HepG2 (cell line): Measurements from ENCODE around the gene CARMIL1. TPM values are rescaled to one million over a fixed set of nuclear protein-coding genes. Genes with fewer than 3 reads are reported as not detected.

Experiments
- ATAC-seq: fragments of 200-7000 bp; cut with Tn5 transposase; 3 replicates; pipeline ENCODE4 v1.9.1; 2020; ENCODE audit warnings: mild to moderate bottlenecking, moderate library complexity
- BruUV-seq: library from RNA; stranded (reverse); fragments of 400-500 nt; replicated peaks from 2 replicates; lab custom pipeline; 2021; lab: Mats Ljungman, UMichigan
- CTCF ChIA-PET: fragments of 300-600 bp; formaldehyde crosslinking; extraction: SDS; loops from one replicate; lab custom pipeline; 2021; ENCODE audit warnings: low total read pairs, inconsistent platforms, low intra/inter-chr PET ratio; lab: Yijun Ruan, JAX
- POLR2A ChIA-PET: fragments of 350-600 bp; sonication (Branson Sonifier 250); formaldehyde crosslinking; loops from one replicate; lab custom pipeline; 2020; ENCODE audit warnings: antibody characterized with exemption, inconsistent platforms; lab: Yijun Ruan, JAX
- DNase-seq: peaks from one replicate; pipeline ENCODE4 v3.0.0-alpha.2; 2015; ENCODE audit warnings: low spot score
- FAIRE-seq: peaks from 3 replicates; lab custom pipeline; 2011; peaks lifted over from hg19 to GRCh38; lab: Jason Lieb, UNC
- H2AFZ ChIP-seq: one replicate; pipeline ENCODE4 v1.6.1; 2011; ENCODE audit warnings: low read length, inconsistent platforms
- H3K27ac ChIP-seq: fragments of 300-600 bp; 3 replicates; pipeline ENCODE4 v1.8.0; 2011; ENCODE audit warnings: mixed run types, mild to moderate bottlenecking, mixed read lengths, low read length, inconsistent platforms; ENCODE audit not compliant: insufficient read depth; ENCODE audit errors: extremely low read length
- H3K27me3 ChIP-seq, 2 experiments: fragments of 200-600 bp in 1 of 2; 2 replicates in 1 of 2; 3 replicates in 1 of 2; pipeline versions ENCODE4 v1.6.0 to v1.8.0; 2011; ENCODE audit warnings: low read length in 2 of 2, mild to moderate bottlenecking in 2 of 2, moderate library complexity in 2 of 2, inconsistent platforms in 1 of 2; ENCODE audit not compliant: insufficient read depth in 2 of 2, control insufficient read depth in 1 of 2
- H3K36me3 ChIP-seq, 2 experiments: fragments of 200-600 bp in 1 of 2; replicated peaks in 1 of 2; 2 replicates in 1 of 2; 3 replicates in 1 of 2; pipeline versions ENCODE4 v1.5.1 to v1.8.0; 2011; ENCODE audit warnings: low read length in 2 of 2, inconsistent platforms in 1 of 2; ENCODE audit not compliant: insufficient read depth in 2 of 2, control insufficient read depth in 1 of 2
- H3K4me1 ChIP-seq: 2 replicates; pipeline ENCODE4 v1.5.1; 2012; ENCODE audit warnings: low read length, inconsistent platforms; ENCODE audit not compliant: insufficient read depth
- H3K4me2 ChIP-seq: 2 replicates; pipeline ENCODE4 v1.6.0; 2011; ENCODE audit warnings: low read depth, low read length, inconsistent platforms
- H3K4me3 ChIP-seq, 3 experiments: fragments of 200-600 bp in 1 of 3; sonication (generic), shearing (Covaris generic) in 1 of 3; replicated peaks in 1 of 3; 2 replicates each; pipeline ENCODE4 v1.5.1; 2011 to 2016; ENCODE audit warnings: low read length in 3 of 3, inconsistent platforms in 2 of 3, low read depth in 2 of 3, mild to moderate bottlenecking in 2 of 3, control low read depth in 1 of 3, mixed read lengths in 1 of 3; ENCODE audit not compliant: insufficient read depth in 1 of 3
- H3K79me2 ChIP-seq: one replicate; pipeline ENCODE4 v1.6.1; 2011; ENCODE audit warnings: low read length, inconsistent platforms; ENCODE audit not compliant: insufficient read depth
- H3K9ac ChIP-seq: 2 replicates; pipeline ENCODE4 v1.6.0; 2011; ENCODE audit warnings: mild to moderate bottlenecking, low read depth, low read length, inconsistent platforms; ENCODE audit not compliant: insufficient read depth
- H3K9me3 ChIP-seq: 2 replicates; pipeline ENCODE4 v1.5.1; 2012; ENCODE audit warnings: mild to moderate bottlenecking, low read length
- H4K20me1 ChIP-seq: 2 replicates; pipeline ENCODE4 v1.6.0; 2011; ENCODE audit warnings: inconsistent platforms, mild to moderate bottlenecking, low read length, moderate library complexity; ENCODE audit not compliant: insufficient read depth
- ASH2L ChIP-seq: fragments of 300-600, 200-600 bp; sonication (generic); IDR thresholded peaks from 2 replicates; pipeline ENCODE4 v1.7.0; 2017; ENCODE audit warnings: low read depth, mild to moderate bottlenecking, moderate library complexity, mixed read lengths, low read length; ENCODE audit not compliant: insufficient read length
- ETV6 ChIP-seq: sonication (generic); formaldehyde crosslinking; conservative IDR thresholded peaks from 2 replicates; pipeline ENCODE4 v1.4.0; 2020; ENCODE audit warnings: missing genetic modification reagents
- EZH2 ChIP-seq: conservative IDR thresholded peaks from 2 replicates; pipeline ENCODE4 v1.6.1; 2012; ENCODE audit warnings: mild to moderate bottlenecking, low read depth, low read length, moderate library complexity
- KLF9 ChIP-seq: IDR thresholded peaks from 2 replicates; pipeline ENCODE4 v1.6.1; 2016; ENCODE audit warnings: low read depth
- MAFF ChIP-seq: IDR thresholded peaks from 2 replicates; pipeline ENCODE4 v1.6.1; 2011; ENCODE audit warnings: low read depth, low read length, improper control_type of control experiment
- MEIS1 ChIP-seq: sonication (generic); formaldehyde crosslinking; IDR thresholded peaks from 2 replicates; pipeline ENCODE4 v1.9.0; 2021; ENCODE audit warnings: mild to moderate bottlenecking, missing genetic modification reagents, moderate library complexity, borderline replicate concordance
- TEAD2 ChIP-seq: sonication (generic); formaldehyde crosslinking; IDR thresholded peaks from 2 replicates; pipeline ENCODE4 v1.9.0; 2021; ENCODE audit warnings: missing genetic modification reagents
- TOE1 ChIP-seq: sonication (generic); formaldehyde crosslinking; IDR thresholded peaks from 2 replicates; pipeline ENCODE4 v1.4.0; 2020; ENCODE audit warnings: mild to moderate bottlenecking, missing genetic modification reagents
- TP53 ChIP-seq: sonication (generic); formaldehyde crosslinking; conservative IDR thresholded peaks from 2 replicates; pipeline ENCODE4 v1.4.0; 2020; ENCODE audit warnings: missing genetic modification reagents
- ZNF572 ChIP-seq: sonication (generic); formaldehyde crosslinking; IDR thresholded peaks from 2 replicates; pipeline ENCODE4 v1.5.1; 2020; ENCODE audit warnings: mild to moderate bottlenecking, missing genetic modification reagents
- WGBS: methylation state at CpG from one replicate; pipeline ENCODE4 v1.1.6; 2017; ENCODE audit warnings: low lambda C conversion rate; 5-methylcytosine and 5-hydroxymethylcytosine counted together
- in situ Hi-C: cut with HindIII; loops from 2 replicates; pipeline ENCODE4 v1.10.0; 2017; ENCODE audit warnings: low pct_unique_long_range_greater_than_20kb; ENCODE audit not compliant: extremely low pct_ligation_motif_present
- intact Hi-C: fragments of 100-400 bp; cut with micrococcal nuclease; formaldehyde crosslinking; loops from one replicate; pipeline ENCODE4 v1.10.0; 2022; ENCODE audit not compliant: unreplicated experiment
- polyA plus RNA-seq, 8 experiments: library from polyadenylated mRNA; depleted of rRNA in 3 of 8; stranded (reverse) in 7 of 8; unstranded in 1 of 8; fragments of >200 nt; fragmentation: Illumina TruSeq in 4 of 8; extraction: Trizol in 4 of 8; gene quantifications; 2 replicates each; pipeline versions ENCODE4 v1.2.1 to v1.2.3, GENCODE V29; 2011 to 2016; ENCODE audit warnings: low read depth in 4 of 8, missing spikeins in 1 of 8, mixed read lengths in 1 of 8; ENCODE audit not compliant: insufficient read depth in 1 of 8
- total RNA-seq, 5 experiments: library from RNA; depleted of rRNA; stranded (reverse); fragments of >200 nt; fragmentation: Illumina TruSeq; extraction: Trizol; gene quantifications; 2 replicates each; pipeline ENCODE4 v1.2.3, GENCODE V29; 2016; ENCODE audit warnings: low read depth in 1 of 5
- TF ChIP-seq, protein P1 (sequence below): sonication (generic); formaldehyde crosslinking; IDR thresholded peaks from 2 replicates; pipeline ENCODE4 v1.8.1; 2023; ENCODE audit warnings: mild to moderate bottlenecking, missing genetic modification reagents
- TF ChIP-seq, protein P2 (sequence below): conservative IDR thresholded peaks from 2 replicates; pipeline ENCODE4 v1.6.1; 2018; ENCODE audit warnings: missing genetic modification reagents
- TF ChIP-seq, protein P3 (sequence below): sonication (generic); formaldehyde crosslinking; IDR thresholded peaks from 2 replicates; pipeline ENCODE4 v1.4.0; 2020; ENCODE audit warnings: missing genetic modification reagents
- TF ChIP-seq, protein P4 (sequence below): IDR thresholded peaks from 2 replicates; pipeline ENCODE4 v1.6.1; 2012; ENCODE audit warnings: low read length, improper control_type of control experiment

The CARMIL1 gene
- total and polyA plus RNA-seq, 2 of the 13 experiments (the other 11 are each of a cell fraction or from before 2014, with no cell fraction given), result 1.8 to 2.6 TPM

DNA sequence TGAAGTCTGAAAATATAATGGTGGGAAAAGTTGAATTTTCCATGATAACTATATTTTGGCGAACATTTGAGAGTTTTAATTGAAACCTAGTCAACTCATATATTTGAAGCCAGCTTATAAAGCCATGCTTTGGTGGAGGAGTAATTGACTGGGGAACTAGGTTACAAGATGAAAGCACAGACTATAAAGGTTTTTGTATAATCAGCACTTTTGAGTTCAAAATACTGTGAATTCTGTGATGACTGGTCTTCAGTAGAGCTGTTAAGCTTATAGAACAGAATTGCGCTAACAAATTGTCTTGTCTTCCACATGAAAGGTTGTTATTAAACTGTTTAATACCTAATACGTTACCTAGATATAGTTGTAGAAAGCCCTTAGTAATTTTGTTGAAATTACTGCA lies 213.8 kb downstream of the CARMIL1 start (continued):
- TF ChIP-seq EZH2 (no peak), MAFF (peak; percentile 93), ETV6 (CRISPR knock-in tag) (no peak)

DNA sequence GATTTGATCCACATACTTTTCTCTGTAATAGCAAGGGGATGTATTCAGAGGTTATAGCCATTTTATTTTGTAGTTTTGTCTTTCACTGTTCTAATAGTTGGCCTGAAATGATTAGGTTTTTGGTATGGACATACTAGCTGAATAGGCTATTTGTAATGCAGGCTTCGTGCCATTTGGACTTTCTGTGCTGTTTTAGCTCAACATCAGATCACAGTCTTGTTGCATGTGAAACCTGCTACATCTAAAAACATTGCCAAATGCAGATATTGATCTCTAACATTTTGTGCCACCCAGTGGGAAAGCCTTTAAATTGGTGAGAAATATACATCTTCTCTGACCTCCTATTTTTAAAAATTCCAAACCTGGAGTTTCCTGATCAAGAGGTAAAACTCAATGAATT lies 215.3 kb downstream of the CARMIL1 start:
- H4K20me1 ChIP-seq, result no peaks in the 10 kb centered on the region
- H3K79me2 ChIP-seq, result no peaks in the 10 kb centered on the region
- no peak overlapping the region for H3K9ac ChIP-seq
- no peaks in the 10 kb centered on the region for H3K27me3 ChIP-seq
- H3K36me3 ChIP-seq, result no peaks in the 10 kb centered on the region
- H3K27ac ChIP-seq, result no peak overlapping the region
- no peak for FAIRE-seq
- no peak for ATAC-seq
- no peak overlapping the region for H3K4me2 ChIP-seq
- H2AFZ ChIP-seq, result no peak overlapping the region
- intact Hi-C loops (no loop called here), in situ Hi-C loops (loop anchor here (5.0 kb wide), 1 partner anchor 222 kb away; no protein-coding TSS in a partner anchor)
- no peak for DNase-seq
- H3K4me1 ChIP-seq, result no peaks in the 10 kb centered on the region
- no peaks in the 10 kb centered on the region for H3K9me3 ChIP-seq
- ChIA-PET POLR2A (no interaction called here), CTCF (no interaction called here)
- H3K4me3 ChIP-seq, result no peak overlapping the region
- WGBS, result 29% methylated on average over 1 of the region's 1 CpG
- BruUV-seq, result no TSS peak
- TF ChIP-seq TP53 (CRISPR knock-in tag) (no peak), ASH2L (no peak), MEIS1 (CRISPR knock-in tag) (no peak), KLF9 (CRISPR knock-in tag) (no peak), TOE1 (no peak), TEAD2 (CRISPR knock-in tag) (no peak), ZNF572 (no peak)
- TF ChIP-seq, protein P1, sequence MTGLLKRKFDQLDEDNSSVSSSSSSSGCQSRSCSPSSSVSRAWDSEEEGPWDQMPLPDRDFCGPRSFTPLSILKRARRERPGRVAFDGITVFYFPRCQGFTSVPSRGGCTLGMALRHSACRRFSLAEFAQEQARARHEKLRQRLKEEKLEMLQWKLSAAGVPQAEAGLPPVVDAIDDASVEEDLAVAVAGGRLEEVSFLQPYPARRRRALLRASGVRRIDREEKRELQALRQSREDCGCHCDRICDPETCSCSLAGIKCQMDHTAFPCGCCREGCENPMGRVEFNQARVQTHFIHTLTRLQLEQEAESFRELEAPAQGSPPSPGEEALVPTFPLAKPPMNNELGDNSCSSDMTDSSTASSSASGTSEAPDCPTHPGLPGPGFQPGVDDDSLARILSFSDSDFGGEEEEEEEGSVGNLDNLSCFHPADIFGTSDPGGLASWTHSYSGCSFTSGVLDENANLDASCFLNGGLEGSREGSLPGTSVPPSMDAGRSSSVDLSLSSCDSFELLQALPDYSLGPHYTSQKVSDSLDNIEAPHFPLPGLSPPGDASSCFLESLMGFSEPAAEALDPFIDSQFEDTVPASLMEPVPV (CRISPR knock-in tag), result no peak
- TF ChIP-seq, protein P2, sequence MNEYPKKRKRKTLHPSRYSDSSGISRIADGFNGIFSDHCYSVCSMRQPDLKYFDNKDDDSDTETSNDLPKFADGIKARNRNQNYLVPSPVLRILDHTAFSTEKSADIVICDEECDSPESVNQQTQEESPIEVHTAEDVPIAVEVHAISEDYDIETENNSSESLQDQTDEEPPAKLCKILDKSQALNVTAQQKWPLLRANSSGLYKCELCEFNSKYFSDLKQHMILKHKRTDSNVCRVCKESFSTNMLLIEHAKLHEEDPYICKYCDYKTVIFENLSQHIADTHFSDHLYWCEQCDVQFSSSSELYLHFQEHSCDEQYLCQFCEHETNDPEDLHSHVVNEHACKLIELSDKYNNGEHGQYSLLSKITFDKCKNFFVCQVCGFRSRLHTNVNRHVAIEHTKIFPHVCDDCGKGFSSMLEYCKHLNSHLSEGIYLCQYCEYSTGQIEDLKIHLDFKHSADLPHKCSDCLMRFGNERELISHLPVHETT, result no peak
- TF ChIP-seq, protein P3, sequence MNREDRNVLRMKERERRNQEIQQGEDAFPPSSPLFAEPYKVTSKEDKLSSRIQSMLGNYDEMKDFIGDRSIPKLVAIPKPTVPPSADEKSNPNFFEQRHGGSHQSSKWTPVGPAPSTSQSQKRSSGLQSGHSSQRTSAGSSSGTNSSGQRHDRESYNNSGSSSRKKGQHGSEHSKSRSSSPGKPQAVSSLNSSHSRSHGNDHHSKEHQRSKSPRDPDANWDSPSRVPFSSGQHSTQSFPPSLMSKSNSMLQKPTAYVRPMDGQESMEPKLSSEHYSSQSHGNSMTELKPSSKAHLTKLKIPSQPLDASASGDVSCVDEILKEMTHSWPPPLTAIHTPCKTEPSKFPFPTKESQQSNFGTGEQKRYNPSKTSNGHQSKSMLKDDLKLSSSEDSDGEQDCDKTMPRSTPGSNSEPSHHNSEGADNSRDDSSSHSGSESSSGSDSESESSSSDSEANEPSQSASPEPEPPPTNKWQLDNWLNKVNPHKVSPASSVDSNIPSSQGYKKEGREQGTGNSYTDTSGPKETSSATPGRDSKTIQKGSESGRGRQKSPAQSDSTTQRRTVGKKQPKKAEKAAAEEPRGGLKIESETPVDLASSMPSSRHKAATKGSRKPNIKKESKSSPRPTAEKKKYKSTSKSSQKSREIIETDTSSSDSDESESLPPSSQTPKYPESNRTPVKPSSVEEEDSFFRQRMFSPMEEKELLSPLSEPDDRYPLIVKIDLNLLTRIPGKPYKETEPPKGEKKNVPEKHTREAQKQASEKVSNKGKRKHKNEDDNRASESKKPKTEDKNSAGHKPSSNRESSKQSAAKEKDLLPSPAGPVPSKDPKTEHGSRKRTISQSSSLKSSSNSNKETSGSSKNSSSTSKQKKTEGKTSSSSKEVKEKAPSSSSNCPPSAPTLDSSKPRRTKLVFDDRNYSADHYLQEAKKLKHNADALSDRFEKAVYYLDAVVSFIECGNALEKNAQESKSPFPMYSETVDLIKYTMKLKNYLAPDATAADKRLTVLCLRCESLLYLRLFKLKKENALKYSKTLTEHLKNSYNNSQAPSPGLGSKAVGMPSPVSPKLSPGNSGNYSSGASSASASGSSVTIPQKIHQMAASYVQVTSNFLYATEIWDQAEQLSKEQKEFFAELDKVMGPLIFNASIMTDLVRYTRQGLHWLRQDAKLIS (CRISPR knock-in tag), result no peak
- TF ChIP-seq, protein P4, sequence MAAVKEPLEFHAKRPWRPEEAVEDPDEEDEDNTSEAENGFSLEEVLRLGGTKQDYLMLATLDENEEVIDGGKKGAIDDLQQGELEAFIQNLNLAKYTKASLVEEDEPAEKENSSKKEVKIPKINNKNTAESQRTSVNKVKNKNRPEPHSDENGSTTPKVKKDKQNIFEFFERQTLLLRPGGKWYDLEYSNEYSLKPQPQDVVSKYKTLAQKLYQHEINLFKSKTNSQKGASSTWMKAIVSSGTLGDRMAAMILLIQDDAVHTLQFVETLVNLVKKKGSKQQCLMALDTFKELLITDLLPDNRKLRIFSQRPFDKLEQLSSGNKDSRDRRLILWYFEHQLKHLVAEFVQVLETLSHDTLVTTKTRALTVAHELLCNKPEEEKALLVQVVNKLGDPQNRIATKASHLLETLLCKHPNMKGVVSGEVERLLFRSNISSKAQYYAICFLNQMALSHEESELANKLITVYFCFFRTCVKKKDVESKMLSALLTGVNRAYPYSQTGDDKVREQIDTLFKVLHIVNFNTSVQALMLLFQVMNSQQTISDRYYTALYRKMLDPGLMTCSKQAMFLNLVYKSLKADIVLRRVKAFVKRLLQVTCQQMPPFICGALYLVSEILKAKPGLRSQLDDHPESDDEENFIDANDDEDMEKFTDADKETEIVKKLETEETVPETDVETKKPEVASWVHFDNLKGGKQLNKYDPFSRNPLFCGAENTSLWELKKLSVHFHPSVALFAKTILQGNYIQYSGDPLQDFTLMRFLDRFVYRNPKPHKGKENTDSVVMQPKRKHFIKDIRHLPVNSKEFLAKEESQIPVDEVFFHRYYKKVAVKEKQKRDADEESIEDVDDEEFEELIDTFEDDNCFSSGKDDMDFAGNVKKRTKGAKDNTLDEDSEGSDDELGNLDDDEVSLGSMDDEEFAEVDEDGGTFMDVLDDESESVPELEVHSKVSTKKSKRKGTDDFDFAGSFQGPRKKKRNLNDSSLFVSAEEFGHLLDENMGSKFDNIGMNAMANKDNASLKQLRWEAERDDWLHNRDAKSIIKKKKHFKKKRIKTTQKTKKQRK, result no peak
